Esophagus muscularis mucosa (tissue), 4 donors: ENCODE data around the gene PIK3CG. TPM values are rescaled to one million over a fixed set of nuclear protein-coding genes. Genes with fewer than 3 reads are reported as not detected.

Experiments used
- DNase-seq: peaks from one replicate; pipeline ENCODE4 v3.0.0-alpha.2; 2017; ENCODE audit errors: extremely low spot score
- H3K27ac ChIP-seq, 4 donors: fragments of 200-600 bp; sonication (generic); replicated peaks in 1 of 4; 1 replicate in 3 of 4; 2 replicates in 1 of 4; pipeline ENCODE4 v1.5.1; 2016 to 2019; ENCODE audit warnings: mild to moderate bottlenecking in 1 of 4
- H3K27me3 ChIP-seq, 4 donors: fragments of 200-600 bp; sonication (generic); one replicate each; pipeline versions ENCODE4 v1.5.1 to v1.6.0; 2016 to 2019
- H3K36me3 ChIP-seq, 4 donors: fragments of 200-600 bp; sonication (generic); one replicate each; pipeline ENCODE4 v1.5.1; 2016 to 2019
- H3K4me1 ChIP-seq, 4 donors: fragments of 200-600 bp; sonication (generic); one replicate each; pipeline ENCODE4 v1.5.1; 2016 to 2019
- H3K4me3 ChIP-seq, 4 donors: fragments of 200-600 bp; sonication (generic); 1 replicate in 2 of 4; 2 replicates in 2 of 4; pipeline ENCODE4 v1.5.1; 2016 to 2019; ENCODE audit warnings: mild to moderate bottlenecking in 4 of 4, moderate library complexity in 1 of 4
- H3K9me3 ChIP-seq, 4 donors: fragments of 200-600 bp; sonication (generic); 1 replicate in 3 of 4; 2 replicates in 1 of 4; pipeline ENCODE4 v1.5.1; 2016 to 2019
- EP300 ChIP-seq: sonication (generic); formaldehyde crosslinking; IDR thresholded peaks from one replicate; pipeline ENCODE4 v1.6.1; 2017; ENCODE audit warnings: antibody characterized with exemption
- POLR2A ChIP-seq: fragments of 450-650 bp; IDR thresholded peaks from one replicate; pipeline ENCODE4 v1.6.1; 2017; ENCODE audit warnings: antibody characterized with exemption, moderate library complexity, mild to moderate bottlenecking, low read depth
- POLR2AphosphoS5 ChIP-seq, 2 donors: sonication (generic); formaldehyde crosslinking; IDR thresholded peaks; one replicate each; pipeline ENCODE4 v1.6.1; 2017; ENCODE audit warnings: antibody characterized with exemption in 2 of 2
- WGBS: methylation state at CpG from one replicate; pipeline ENCODE4 v1.1.5; 2018; 5-methylcytosine and 5-hydroxymethylcytosine counted together
- intact Hi-C: fragments of 100-400 bp; cut with DNase I; formaldehyde crosslinking; loops from one replicate; pipeline ENCODE4 v1.15.1; 2023
- total RNA-seq, 4 donors: library from RNA; depleted of rRNA; stranded (reverse); fragments of >200 nt; gene quantifications; one replicate each; pipeline versions ENCODE4 v1.1.0 to v1.2.1, GENCODE V29; 2016
- TF ChIP-seq, protein P1 (sequence below), 3 experiments: fragments of 200-600 bp in 2 of 3; fragments of 450-650 bp in 1 of 3; sonication (generic) in 2 of 3; IDR thresholded peaks; one replicate each; pipeline ENCODE4 v1.5.1; 2017 to 2019; ENCODE audit warnings: antibody characterized with exemption in 3 of 3, mild to moderate bottlenecking in 2 of 3, moderate library complexity in 1 of 3

Gene PIK3CG
- total RNA-seq, 4 donors from 2014 or later, result 1.8 to 3.8 (median 2.7) TPM

- intact Hi-C loops, result no loop called here
- Histone ChIP-seq H3K27ac (peak overlapping the region in 1 of 4 donors; percentile 2), H3K4me1 (peaks cover 4 to 22% (median 12%) of the 10 kb centered on the region in 4 donors), H3K4me3 (no peak overlapping the region), H3K36me3 (peaks cover 0 to 6% (median 2%) of the 10 kb centered on the region in 4 donors), H3K27me3 (no peaks in the 10 kb centered on the region), H3K9me3 (peaks cover 0 to 7% (median 0%) of the 10 kb centered on the region in 4 donors)
- TF ChIP-seq EP300 (no peak), POLR2AphosphoS5 (IDR thresholded peaks at IDR 0.05) (no peak), POLR2A (no peak)
- TF ChIP-seq, protein P1, sequence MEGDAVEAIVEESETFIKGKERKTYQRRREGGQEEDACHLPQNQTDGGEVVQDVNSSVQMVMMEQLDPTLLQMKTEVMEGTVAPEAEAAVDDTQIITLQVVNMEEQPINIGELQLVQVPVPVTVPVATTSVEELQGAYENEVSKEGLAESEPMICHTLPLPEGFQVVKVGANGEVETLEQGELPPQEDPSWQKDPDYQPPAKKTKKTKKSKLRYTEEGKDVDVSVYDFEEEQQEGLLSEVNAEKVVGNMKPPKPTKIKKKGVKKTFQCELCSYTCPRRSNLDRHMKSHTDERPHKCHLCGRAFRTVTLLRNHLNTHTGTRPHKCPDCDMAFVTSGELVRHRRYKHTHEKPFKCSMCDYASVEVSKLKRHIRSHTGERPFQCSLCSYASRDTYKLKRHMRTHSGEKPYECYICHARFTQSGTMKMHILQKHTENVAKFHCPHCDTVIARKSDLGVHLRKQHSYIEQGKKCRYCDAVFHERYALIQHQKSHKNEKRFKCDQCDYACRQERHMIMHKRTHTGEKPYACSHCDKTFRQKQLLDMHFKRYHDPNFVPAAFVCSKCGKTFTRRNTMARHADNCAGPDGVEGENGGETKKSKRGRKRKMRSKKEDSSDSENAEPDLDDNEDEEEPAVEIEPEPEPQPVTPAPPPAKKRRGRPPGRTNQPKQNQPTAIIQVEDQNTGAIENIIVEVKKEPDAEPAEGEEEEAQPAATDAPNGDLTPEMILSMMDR (IDR thresholded peaks at IDR 0.05), result no peak
- 59% methylated on average over 3 of the region's 3 CpGs for WGBS
- no peak for DNase-seq
Measured at GRCh38 chr7:106863274-106863997, 1.6 kb upstream of the PIK3CG start.

GRCh38 chr7:106864298-106865081 is 592 bp upstream of the PIK3CG start:
- Histone ChIP-seq H3K27me3 (no peaks in the 10 kb centered on the region), H3K4me3 (peak overlapping the region in 2 of 4 donors; percentile 35 to 45), H3K4me1 (peaks cover 3 to 15% (median 7%) of the 10 kb centered on the region in 4 donors), H3K9me3 (no peaks in the 10 kb centered on the region), H3K36me3 (peaks cover 0 to 6% (median 3%) of the 10 kb centered on the region in 4 donors), H3K27ac (peak overlapping the region in 3 of 4 donors; percentile 13 to 28 (median 24))
- intact Hi-C loops, result no loop called here
- TF ChIP-seq POLR2A, result no peak
- TF ChIP-seq POLR2AphosphoS5 (IDR thresholded peaks at IDR 0.05), result no peak
- TF ChIP-seq, protein P1 (IDR thresholded peaks at IDR 0.05), result no peak
- no peak for TF ChIP-seq EP300
- WGBS, result 64% methylated on average over 2 of the region's 2 CpGs
- no peak for DNase-seq

DNA sequence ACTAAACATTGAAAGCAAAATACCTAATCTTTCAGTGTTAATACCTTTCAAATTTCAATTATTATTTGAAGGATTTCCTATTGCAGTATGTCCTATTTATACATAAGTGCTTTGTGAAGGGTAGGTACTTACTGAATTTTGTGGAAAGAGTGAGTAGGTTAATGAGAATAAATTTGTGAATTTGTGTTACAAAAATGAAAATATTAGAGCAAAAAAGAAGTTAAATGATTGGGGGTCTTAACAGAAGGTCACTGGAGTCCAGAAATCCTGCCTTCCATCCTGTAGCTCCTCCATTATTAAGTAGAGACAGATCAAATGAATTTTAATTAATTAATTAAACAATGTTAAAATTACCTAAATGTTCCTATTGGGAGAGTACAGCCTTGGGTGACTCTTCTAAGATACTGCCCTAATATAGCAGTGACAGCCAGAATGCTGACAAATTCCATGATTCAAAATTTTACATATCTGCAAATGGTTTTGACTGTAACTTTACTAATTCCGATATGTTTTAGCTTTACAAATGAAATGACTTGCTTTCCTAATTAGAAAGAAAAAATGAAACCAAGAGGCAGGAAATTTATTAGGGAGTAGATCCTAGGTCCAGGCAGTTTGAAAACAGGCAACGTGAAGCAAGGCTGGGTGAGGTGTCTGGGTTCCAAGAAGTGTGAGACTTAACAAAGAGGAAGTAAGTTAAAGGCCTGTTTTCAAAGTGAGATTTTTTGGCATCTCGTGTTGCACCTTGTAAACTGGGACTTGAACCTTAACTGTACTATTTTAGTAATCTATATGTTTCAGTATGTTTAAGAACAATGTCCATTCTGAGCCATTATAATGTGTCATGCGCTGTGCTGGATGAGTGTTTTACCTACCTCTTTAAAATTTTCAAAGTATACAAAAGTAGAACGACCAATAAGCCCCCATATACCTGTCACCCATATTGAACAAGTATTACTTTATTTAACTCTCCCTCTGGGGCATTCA is 1.5 kb downstream of the PIK3CG start:
- peak overlapping the region in 1 of 4 donors; percentile 24 for H3K27ac ChIP-seq
- H3K9me3 ChIP-seq, result no peaks in the 10 kb centered on the region
- H3K4me3 ChIP-seq, result peak overlapping the region in 3 of 4 donors; percentile 19 to 35 (median 29)
- H3K27me3 ChIP-seq, result no peaks in the 10 kb centered on the region
- H3K4me1 ChIP-seq, result peaks cover 0 to 15% (median 9%) of the 10 kb centered on the region in 4 donors
- DNase-seq, result no peak
- 82% methylated on average over 5 of the region's 5 CpGs for WGBS
- TF ChIP-seq, protein P1 (IDR thresholded peaks at IDR 0.05), result no peak
- TF ChIP-seq EP300, result no peak
- peaks cover 0 to 6% (median 3%) of the 10 kb centered on the region in 4 donors for H3K36me3 ChIP-seq
- intact Hi-C loops, result no loop called here

DNA sequence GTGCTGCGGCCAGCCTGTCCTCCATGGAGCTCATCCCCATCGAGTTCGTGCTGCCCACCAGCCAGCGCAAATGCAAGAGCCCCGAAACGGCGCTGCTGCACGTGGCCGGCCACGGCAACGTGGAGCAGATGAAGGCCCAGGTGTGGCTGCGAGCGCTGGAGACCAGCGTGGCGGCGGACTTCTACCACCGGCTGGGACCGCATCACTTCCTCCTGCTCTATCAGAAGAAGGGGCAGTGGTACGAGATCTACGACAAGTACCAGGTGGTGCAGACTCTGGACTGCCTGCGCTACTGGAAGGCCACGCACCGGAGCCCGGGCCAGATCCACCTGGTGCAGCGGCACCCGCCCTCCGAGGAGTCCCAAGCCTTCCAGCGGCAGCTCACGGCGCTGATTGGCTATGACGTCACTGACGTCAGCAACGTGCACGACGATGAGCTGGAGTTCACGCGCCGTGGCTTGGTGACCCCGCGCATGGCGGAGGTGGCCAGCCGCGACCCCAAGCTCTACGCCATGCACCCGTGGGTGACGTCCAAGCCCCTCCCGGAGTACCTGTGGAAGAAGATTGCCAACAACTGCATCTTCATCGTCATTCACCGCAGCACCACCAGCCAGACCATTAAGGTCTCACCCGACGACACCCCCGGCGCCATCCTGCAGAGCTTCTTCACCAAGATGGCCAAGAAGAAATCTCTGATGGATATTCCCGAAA is 2.7 kb downstream of the PIK3CG start:
- TF ChIP-seq, protein P1 (IDR thresholded peaks at IDR 0.05), result no peak
- no peak for TF ChIP-seq EP300
- no peak for TF ChIP-seq POLR2A
- no peak for TF ChIP-seq POLR2AphosphoS5 (IDR thresholded peaks at IDR 0.05)
- no peak for DNase-seq
- Histone ChIP-seq H3K36me3 (peaks cover 0 to 6% (median 3%) of the 10 kb centered on the region in 4 donors), H3K4me3 (no peak overlapping the region), H3K9me3 (no peaks in the 10 kb centered on the region), H3K27ac (no peak overlapping the region), H3K27me3 (no peaks in the 10 kb centered on the region), H3K4me1 (peaks cover 0 to 15% (median 9%) of the 10 kb centered on the region in 4 donors)
- WGBS, result 97% methylated on average over 28 of the region's 54 CpGs
- intact Hi-C loops, result no loop called here
